HepG2 (cell line): ENCODE data around the gene CRLF1. TPM values are rescaled to one million over a fixed set of nuclear protein-coding genes. Genes with fewer than 3 reads are reported as not detected.

Experiments used
- ARID2 ChIP-seq: sonication (generic); formaldehyde crosslinking; IDR thresholded peaks from 2 replicates; pipeline ENCODE4 v1.8.1; 2022; ENCODE audit warnings: mild to moderate bottlenecking, missing genetic modification reagents, borderline replicate concordance
- ATF4 ChIP-seq, 2 experiments: fragments of 450-650 bp in 1 of 2; sonication (generic) in 1 of 2; formaldehyde crosslinking; IDR thresholded peaks; 2 replicates each; pipeline versions ENCODE4 v1.5.0 to v1.8.0; 2020 to 2022; ENCODE audit warnings: mild to moderate bottlenecking in 1 of 2, missing genetic modification reagents in 1 of 2
- BHLHE40 ChIP-seq: IDR thresholded peaks from 2 replicates; pipeline ENCODE4 v1.6.1; 2011; ENCODE audit warnings: low read length, improper control_type of control experiment
- BRCA1 ChIP-seq: sonication (generic); formaldehyde crosslinking; IDR thresholded peaks from 2 replicates; pipeline ENCODE4 v1.4.0; 2020; ENCODE audit warnings: missing genetic modification reagents
- CREB1 ChIP-seq, 2 experiments: fragments of 450-650 bp in 1 of 2; IDR thresholded peaks; 2 replicates each; pipeline ENCODE4 v1.6.1; 2016 to 2017; ENCODE audit warnings: control low read depth in 1 of 2, mild to moderate bottlenecking in 1 of 2, missing compliant biosample characterization in 1 of 2, missing genetic modification characterization in 1 of 2
- EED ChIP-seq: sonication (generic); formaldehyde crosslinking; IDR thresholded peaks from 2 replicates; pipeline ENCODE4 v1.5.0; 2020; ENCODE audit warnings: mild to moderate bottlenecking, missing genetic modification reagents
- HHEX ChIP-seq: IDR thresholded peaks from 2 replicates; pipeline ENCODE4 v1.6.1; 2016; ENCODE audit warnings: control low read depth
- RARG ChIP-seq: sonication (generic); formaldehyde crosslinking; IDR thresholded peaks from 2 replicates; pipeline ENCODE4 v1.4.0; 2020; ENCODE audit warnings: low read depth, mild to moderate bottlenecking, missing genetic modification reagents
- SPEN ChIP-seq: sonication (generic); formaldehyde crosslinking; IDR thresholded peaks from 2 replicates; pipeline ENCODE4 v1.5.1; 2020; ENCODE audit warnings: low read depth, mild to moderate bottlenecking, missing genetic modification reagents
- SUZ12 ChIP-seq: fragments of 150-350 bp; IDR thresholded peaks from 2 replicates; pipeline ENCODE4 v1.6.1; 2014; ENCODE audit warnings: low read depth, low read length
- TCF7 ChIP-seq: sonication (generic); IDR thresholded peaks from 2 replicates; pipeline ENCODE4 v1.6.1; 2016; ENCODE audit warnings: antibody characterized with exemption, low read depth
- TEF ChIP-seq: sonication (generic); formaldehyde crosslinking; IDR thresholded peaks from 2 replicates; pipeline ENCODE4 v1.5.0; 2020; ENCODE audit warnings: missing genetic modification reagents
- ZMAT3 ChIP-seq: sonication (generic); formaldehyde crosslinking; conservative IDR thresholded peaks from 2 replicates; pipeline ENCODE4 v1.7.0; 2021; ENCODE audit warnings: missing genetic modification reagents
- ZNF362 ChIP-seq: sonication (generic); formaldehyde crosslinking; IDR thresholded peaks from 2 replicates; pipeline ENCODE4 v1.4.0; 2020; ENCODE audit warnings: missing genetic modification reagents, mild to moderate bottlenecking, borderline replicate concordance
- ZNF780A ChIP-seq: sonication (generic); formaldehyde crosslinking; IDR thresholded peaks from 2 replicates; pipeline ENCODE4 v1.8.0; 2022; ENCODE audit warnings: mild to moderate bottlenecking, missing genetic modification reagents, moderate library complexity
- ZNF839 ChIP-seq: sonication (generic); formaldehyde crosslinking; IDR thresholded peaks from 2 replicates; pipeline ENCODE4 v1.4.0; 2020; ENCODE audit warnings: missing genetic modification reagents, mild to moderate bottlenecking, borderline replicate concordance
- ZSCAN12 ChIP-seq: sonication (generic); formaldehyde crosslinking; IDR thresholded peaks from 2 replicates; pipeline ENCODE4 v1.9.0; 2021; ENCODE audit warnings: mild to moderate bottlenecking, missing genetic modification reagents
- polyA plus RNA-seq, 8 experiments: library from polyadenylated mRNA; depleted of rRNA in 3 of 8; stranded (reverse) in 7 of 8; unstranded in 1 of 8; fragments of >200 nt; fragmentation: Illumina TruSeq in 4 of 8; extraction: Trizol in 4 of 8; gene quantifications; 2 replicates each; pipeline versions ENCODE4 v1.2.1 to v1.2.3, GENCODE V29; 2011 to 2016; ENCODE audit warnings: low read depth in 4 of 8, missing spikeins in 1 of 8, mixed read lengths in 1 of 8; ENCODE audit not compliant: insufficient read depth in 1 of 8
- total RNA-seq, 5 experiments: library from RNA; depleted of rRNA; stranded (reverse); fragments of >200 nt; fragmentation: Illumina TruSeq; extraction: Trizol; gene quantifications; 2 replicates each; pipeline ENCODE4 v1.2.3, GENCODE V29; 2016; ENCODE audit warnings: low read depth in 1 of 5
- TF ChIP-seq, protein P1 (sequence below): sonication (generic); formaldehyde crosslinking; IDR thresholded peaks from 2 replicates; pipeline ENCODE4 v1.4.0; 2020; ENCODE audit warnings: missing genetic modification reagents
- TF ChIP-seq, protein P2 (sequence below): IDR thresholded peaks from 2 replicates; pipeline ENCODE4 v1.6.1; 2018; ENCODE audit warnings: missing genetic modification reagents
- TF ChIP-seq, protein P3 (sequence below): sonication (generic); formaldehyde crosslinking; IDR thresholded peaks from 2 replicates; pipeline ENCODE4 v1.4.0; 2020; ENCODE audit warnings: missing genetic modification reagents, low read depth, mild to moderate bottlenecking, borderline replicate concordance

CRLF1 gene
- total and polyA plus RNA-seq, 2 of the 13 experiments (the other 11 are each of a cell fraction or from before 2014, with no cell fraction given), result 217 to 296 TPM

DNA sequence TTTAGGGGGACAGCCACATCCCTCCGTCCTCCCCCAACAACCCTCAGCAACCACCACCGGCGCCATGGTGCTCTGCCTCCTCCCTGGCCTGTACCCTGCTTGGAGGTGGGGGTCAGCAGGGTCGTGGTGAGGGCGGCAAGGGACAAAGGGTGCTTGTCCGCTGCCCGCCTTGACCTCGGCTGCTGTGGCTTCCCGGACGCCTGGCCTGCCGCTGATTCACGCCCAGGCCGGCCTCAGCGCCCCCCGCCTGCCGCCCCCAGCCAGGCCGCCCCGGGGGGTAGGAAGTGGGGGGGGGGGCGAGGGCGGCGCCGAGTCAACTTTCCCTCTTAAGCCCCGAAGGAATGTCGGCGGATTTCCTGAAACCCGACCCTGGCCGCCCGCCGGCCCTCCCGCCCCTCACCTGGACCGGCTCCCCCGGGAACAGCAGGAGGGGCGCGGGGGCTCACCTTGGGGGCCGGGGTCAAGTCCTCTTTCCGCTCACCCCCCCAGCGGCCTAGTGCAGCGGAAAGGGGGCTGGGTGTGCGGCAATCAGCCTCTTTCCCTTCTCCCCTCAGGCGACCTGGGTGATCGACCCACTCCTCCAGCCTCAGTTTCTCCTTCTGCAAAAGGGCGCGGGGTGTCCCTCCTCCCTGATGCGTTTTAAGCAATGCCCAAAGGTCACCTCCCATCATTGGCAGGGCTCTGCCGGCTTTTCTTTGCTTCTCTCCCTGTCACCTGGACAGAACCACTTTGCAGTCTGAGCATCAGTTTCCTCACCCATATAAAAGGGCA lies 4.1 kb upstream of the CRLF1 start (continued):
- TF ChIP-seq EED (CRISPR knock-in tag), result no peak
- TF ChIP-seq, protein P1, sequence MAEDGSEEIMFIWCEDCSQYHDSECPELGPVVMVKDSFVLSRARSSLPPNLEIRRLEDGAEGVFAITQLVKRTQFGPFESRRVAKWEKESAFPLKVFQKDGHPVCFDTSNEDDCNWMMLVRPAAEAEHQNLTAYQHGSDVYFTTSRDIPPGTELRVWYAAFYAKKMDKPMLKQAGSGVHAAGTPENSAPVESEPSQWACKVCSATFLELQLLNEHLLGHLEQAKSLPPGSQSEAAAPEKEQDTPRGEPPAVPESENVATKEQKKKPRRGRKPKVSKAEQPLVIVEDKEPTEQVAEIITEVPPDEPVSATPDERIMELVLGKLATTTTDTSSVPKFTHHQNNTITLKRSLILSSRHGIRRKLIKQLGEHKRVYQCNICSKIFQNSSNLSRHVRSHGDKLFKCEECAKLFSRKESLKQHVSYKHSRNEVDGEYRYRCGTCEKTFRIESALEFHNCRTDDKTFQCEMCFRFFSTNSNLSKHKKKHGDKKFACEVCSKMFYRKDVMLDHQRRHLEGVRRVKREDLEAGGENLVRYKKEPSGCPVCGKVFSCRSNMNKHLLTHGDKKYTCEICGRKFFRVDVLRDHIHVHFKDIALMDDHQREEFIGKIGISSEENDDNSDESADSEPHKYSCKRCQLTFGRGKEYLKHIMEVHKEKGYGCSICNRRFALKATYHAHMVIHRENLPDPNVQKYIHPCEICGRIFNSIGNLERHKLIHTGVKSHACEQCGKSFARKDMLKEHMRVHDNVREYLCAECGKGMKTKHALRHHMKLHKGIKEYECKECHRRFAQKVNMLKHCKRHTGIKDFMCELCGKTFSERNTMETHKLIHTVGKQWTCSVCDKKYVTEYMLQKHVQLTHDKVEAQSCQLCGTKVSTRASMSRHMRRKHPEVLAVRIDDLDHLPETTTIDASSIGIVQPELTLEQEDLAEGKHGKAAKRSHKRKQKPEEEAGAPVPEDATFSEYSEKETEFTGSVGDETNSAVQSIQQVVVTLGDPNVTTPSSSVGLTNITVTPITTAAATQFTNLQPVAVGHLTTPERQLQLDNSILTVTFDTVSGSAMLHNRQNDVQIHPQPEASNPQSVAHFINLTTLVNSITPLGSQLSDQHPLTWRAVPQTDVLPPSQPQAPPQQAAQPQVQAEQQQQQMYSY (CRISPR knock-in tag), result no peak
- TF ChIP-seq ZNF839, result no peak
- TF ChIP-seq ZMAT3, result peak; percentile 48; the same call in 1 of the 2 replicates
- no peak for TF ChIP-seq HHEX (CRISPR knock-in tag)
- no peak for TF ChIP-seq CREB1 (IDR thresholded peaks at IDR 0.05)
- TF ChIP-seq CREB1 (CRISPR knock-in tag; IDR thresholded peaks at IDR 0.05), result no peak
- TF ChIP-seq ZNF362 (CRISPR knock-in tag), result no peak
- TF ChIP-seq SUZ12, result no peak
- no peak for TF ChIP-seq SPEN
- TF ChIP-seq ZNF780A (CRISPR knock-in tag), result no peak; the same call in none of the 2 replicates
- TF ChIP-seq BHLHE40, result no peak
- TF ChIP-seq TEF, result no peak
- TF ChIP-seq TCF7, result peak; percentile 79; the same call in 1 of the 2 replicates
- TF ChIP-seq ARID2 (CRISPR knock-in tag), result peak; percentile 21; the same call in 1 of the 2 replicates
- no peak for TF ChIP-seq ZSCAN12 (CRISPR knock-in tag)
- TF ChIP-seq, protein P2, sequence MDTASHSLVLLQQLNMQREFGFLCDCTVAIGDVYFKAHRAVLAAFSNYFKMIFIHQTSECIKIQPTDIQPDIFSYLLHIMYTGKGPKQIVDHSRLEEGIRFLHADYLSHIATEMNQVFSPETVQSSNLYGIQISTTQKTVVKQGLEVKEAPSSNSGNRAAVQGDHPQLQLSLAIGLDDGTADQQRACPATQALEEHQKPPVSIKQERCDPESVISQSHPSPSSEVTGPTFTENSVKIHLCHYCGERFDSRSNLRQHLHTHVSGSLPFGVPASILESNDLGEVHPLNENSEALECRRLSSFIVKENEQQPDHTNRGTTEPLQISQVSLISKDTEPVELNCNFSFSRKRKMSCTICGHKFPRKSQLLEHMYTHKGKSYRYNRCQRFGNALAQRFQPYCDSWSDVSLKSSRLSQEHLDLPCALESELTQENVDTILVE (CRISPR knock-in tag), result peak; percentile 82; the same call in 1 of the 2 replicates
- TF ChIP-seq ATF4 (CRISPR knock-in tag; IDR thresholded peaks at IDR 0.05), result 0 out of 4 replicates have a peak, but pooled peaks of 1 of the 2 experiments have one; percentile 54
- TF ChIP-seq BRCA1, result peak; percentile 67; the same call in 1 of the 2 replicates
- TF ChIP-seq, protein P3, sequence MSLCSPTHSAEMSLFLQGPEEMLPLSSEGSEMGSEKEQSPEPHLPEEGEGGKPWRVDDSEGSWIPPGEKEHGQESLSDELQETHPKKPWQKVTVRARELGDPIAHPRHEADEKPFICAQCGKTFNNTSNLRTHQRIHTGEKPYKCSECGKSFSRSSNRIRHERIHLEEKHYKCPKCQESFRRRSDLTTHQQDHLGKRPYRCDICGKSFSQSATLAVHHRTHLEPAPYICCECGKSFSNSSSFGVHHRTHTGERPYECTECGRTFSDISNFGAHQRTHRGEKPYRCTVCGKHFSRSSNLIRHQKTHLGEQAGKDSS (CRISPR knock-in tag), result no peak
- no peak for TF ChIP-seq RARG (CRISPR knock-in tag)
